ENCODE results near the gene TMEM260.

Gene TMEM260

GRCh38 chr14:56579345-56580220 lies at the start of gene TMEM260:
TMEM260 (plus strand) TSS chr14:56579798; CDS start chr14:56579915, 117 bp downstream.
- DNase-seq = peak; percentile 94

GRCh38 chr14:56532546-56532945 lies 47.1 kb upstream of the TMEM260 start:
- DNase-seq = no peak

GRCh38 chr14:56534656-56535055 lies 44.9 kb upstream of the TMEM260 start:
- no peak for DNase-seq

GRCh38 chr14:56539862-56540261 lies 39.7 kb upstream of the TMEM260 start:
- DNase-seq = no peak

GRCh38 chr14:56543436-56543835 lies 36.2 kb upstream of the TMEM260 start:
- DNase-seq = no peak

- no peak for DNase-seq
Observed at GRCh38 chr14:56549721-56550120, 29.9 kb upstream of the TMEM260 start.

GRCh38 chr14:56552615-56553014 lies 27.0 kb upstream of the TMEM260 start:
- no peak for DNase-seq

GRCh38 chr14:56554301-56554700 lies 25.3 kb upstream of the TMEM260 start:
- DNase-seq = no peak

- no peak for DNase-seq
Observed at GRCh38 chr14:56555921-56556570, 23.6 kb upstream of the TMEM260 start.

GRCh38 chr14:56559182-56559581 lies 20.4 kb upstream of the TMEM260 start:
- DNase-seq = no peak

GRCh38 chr14:56561606-56562005 lies 18.0 kb upstream of the TMEM260 start:
- no peak for DNase-seq

GRCh38 chr14:56562883-56563282 lies 16.7 kb upstream of the TMEM260 start:
- DNase-seq = no peak

- DNase-seq = no peak
Observed at GRCh38 chr14:56569174-56569573, 10.4 kb upstream of the TMEM260 start.

GRCh38 chr14:56570295-56570694 lies 9.3 kb upstream of the TMEM260 start:
- no peak for DNase-seq

GRCh38 chr14:56580221-56580711 lies 668 bp downstream of the TMEM260 start:
- DNase-seq = no peak

- no peak for DNase-seq
Observed at GRCh38 chr14:56581041-56581727, 1.6 kb downstream of the TMEM260 start.

GRCh38 chr14:56585461-56586084 lies 6.0 kb downstream of the TMEM260 start:
- DNase-seq = no peak

- DNase-seq = no peak
Observed at GRCh38 chr14:56587701-56588100, 8.1 kb downstream of the TMEM260 start.

GRCh38 chr14:56590535-56590960 lies 10.9 kb downstream of the TMEM260 start:
- no peak for DNase-seq

- no peak for DNase-seq
Observed at GRCh38 chr14:56592746-56593544, 13.3 kb downstream of the TMEM260 start.

GRCh38 chr14:56594428-56594827 lies 14.8 kb downstream of the TMEM260 start:
- DNase-seq = no peak

GRCh38 chr14:56598519-56598918 lies 18.9 kb downstream of the TMEM260 start:
- DNase-seq = no peak

Data from activated CD4-positive, alpha-beta T cell treated with anti-CD3 and anti-CD28 coated beads for 48 hours (primary cell).